MM.1S (cell line): ENCODE data around the gene PRUNE2.

Experiments
- CTCF ChIP-seq: fragments of 300-600 bp; sonication (generic); IDR thresholded peaks from 2 replicates; pipeline ENCODE4 v1.5.1; 2016; ENCODE audit warnings: antibody characterized with exemption, low read length, mixed read lengths
- EZH2 ChIP-seq: fragments of 300-600 bp; sonication (generic); optimal IDR thresholded peaks from 2 replicates; pipeline ENCODE3; 2017; ENCODE audit warnings: low read depth, mild to moderate bottlenecking, antibody characterized with exemption, low read length, mixed read lengths

- no peak for TF ChIP-seq EZH2
- no peak for TF ChIP-seq CTCF
These were observed 302.4 kb downstream of the PRUNE2 start for GRCh38 chr9:76603448-76603895.
